ENCODE data around the gene KCND3.

- no peak for TF ChIP-seq CTCF (IDR thresholded peaks at IDR 0.05; ENCODE audit: insufficient read depth, low read length)
- no peak for TF ChIP-seq REST (IDR thresholded peaks at IDR 0.05; ENCODE audit: insufficient replicate concordance, low read depth)
These were observed 264.3 kb downstream of the KCND3 start for GRCh38 chr1:111725192-111725591.
